ENCODE results near the gene RABEP1.

The RABEP1 gene

DNA sequence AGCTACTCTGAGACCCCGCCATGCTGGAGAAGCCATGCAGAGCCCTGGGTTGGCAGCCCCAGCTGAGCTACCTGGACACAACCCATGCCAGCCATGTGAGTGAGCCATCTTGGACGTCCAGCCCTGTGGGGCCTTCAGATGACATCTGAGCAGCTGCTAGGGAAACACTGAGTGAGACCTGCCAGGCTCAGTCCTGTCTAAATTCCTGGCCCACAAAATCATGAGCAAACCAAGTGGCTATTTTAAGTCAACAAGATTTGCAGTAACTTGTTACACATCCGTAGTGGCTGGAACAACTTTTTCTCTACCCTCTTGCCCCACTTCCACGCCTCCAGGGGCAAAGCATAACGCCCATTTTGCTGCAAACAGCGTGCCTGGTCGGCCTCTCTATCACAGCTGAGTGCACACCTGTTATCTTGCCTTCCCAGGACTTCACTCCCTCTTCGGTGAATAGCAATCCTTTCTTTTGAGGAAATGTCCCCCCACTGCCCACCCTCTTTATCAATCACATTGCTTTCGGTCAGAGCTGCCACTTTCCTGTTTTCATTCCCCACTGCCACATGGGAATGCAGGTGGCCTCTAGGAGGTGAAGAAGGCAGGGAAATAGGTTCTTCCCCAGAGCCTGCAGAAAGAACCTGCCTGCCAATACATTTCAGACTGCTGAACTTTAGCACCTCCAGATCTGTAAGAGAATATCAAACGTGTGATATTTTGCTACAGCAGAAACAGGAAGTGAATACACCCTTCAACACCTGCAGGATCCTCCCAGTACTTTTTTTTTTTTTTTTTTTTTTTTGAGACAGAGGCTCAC is 40.0 kb upstream of the RABEP1 start:
- no peak for DNase-seq
- no peaks in the 10 kb centered on the region for H3K27me3 ChIP-seq
- H3K9me3 ChIP-seq = no peaks in the 10 kb centered on the region
- H3K4me1 ChIP-seq = no peaks in the 10 kb centered on the region
- TF ChIP-seq, protein P1, sequence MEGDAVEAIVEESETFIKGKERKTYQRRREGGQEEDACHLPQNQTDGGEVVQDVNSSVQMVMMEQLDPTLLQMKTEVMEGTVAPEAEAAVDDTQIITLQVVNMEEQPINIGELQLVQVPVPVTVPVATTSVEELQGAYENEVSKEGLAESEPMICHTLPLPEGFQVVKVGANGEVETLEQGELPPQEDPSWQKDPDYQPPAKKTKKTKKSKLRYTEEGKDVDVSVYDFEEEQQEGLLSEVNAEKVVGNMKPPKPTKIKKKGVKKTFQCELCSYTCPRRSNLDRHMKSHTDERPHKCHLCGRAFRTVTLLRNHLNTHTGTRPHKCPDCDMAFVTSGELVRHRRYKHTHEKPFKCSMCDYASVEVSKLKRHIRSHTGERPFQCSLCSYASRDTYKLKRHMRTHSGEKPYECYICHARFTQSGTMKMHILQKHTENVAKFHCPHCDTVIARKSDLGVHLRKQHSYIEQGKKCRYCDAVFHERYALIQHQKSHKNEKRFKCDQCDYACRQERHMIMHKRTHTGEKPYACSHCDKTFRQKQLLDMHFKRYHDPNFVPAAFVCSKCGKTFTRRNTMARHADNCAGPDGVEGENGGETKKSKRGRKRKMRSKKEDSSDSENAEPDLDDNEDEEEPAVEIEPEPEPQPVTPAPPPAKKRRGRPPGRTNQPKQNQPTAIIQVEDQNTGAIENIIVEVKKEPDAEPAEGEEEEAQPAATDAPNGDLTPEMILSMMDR (IDR thresholded peaks at IDR 0.05; ENCODE audit: low read depth, low read length) = no peak
- no peak overlapping the region for H3K4me3 ChIP-seq (ENCODE audit: low read depth, low read length)
- H3K36me3 ChIP-seq = no peaks in the 10 kb centered on the region

DNA sequence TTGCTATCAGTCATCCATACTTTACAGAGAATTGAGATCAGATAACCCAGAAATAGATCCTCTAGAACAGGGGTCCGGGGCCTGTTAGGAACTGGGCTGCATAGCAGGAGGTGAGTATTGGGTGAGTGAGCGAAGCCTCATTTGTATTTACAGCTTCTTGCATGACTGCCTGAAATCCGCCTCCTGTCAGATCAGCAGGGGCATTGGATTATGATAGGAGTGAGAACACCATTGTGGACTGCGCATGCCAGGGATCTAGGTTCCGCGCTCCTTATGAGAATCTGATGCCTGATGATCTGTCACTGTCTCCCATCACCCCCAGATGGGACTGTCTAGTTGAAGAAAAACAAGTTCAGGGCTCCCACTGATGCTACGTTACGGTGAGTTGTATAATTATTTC is 34.5 kb upstream of the RABEP1 start:
- H3K4me1 ChIP-seq = no peaks in the 10 kb centered on the region
- H3K9me3 ChIP-seq = no peaks in the 10 kb centered on the region
- no peaks in the 10 kb centered on the region for H3K27me3 ChIP-seq
- no peak for DNase-seq
- no peak overlapping the region for H3K4me3 ChIP-seq (ENCODE audit: low read depth, low read length)
- TF ChIP-seq, protein P1 (IDR thresholded peaks at IDR 0.05; ENCODE audit: low read depth, low read length) = no peak
- no peaks in the 10 kb centered on the region for H3K36me3 ChIP-seq

DNA sequence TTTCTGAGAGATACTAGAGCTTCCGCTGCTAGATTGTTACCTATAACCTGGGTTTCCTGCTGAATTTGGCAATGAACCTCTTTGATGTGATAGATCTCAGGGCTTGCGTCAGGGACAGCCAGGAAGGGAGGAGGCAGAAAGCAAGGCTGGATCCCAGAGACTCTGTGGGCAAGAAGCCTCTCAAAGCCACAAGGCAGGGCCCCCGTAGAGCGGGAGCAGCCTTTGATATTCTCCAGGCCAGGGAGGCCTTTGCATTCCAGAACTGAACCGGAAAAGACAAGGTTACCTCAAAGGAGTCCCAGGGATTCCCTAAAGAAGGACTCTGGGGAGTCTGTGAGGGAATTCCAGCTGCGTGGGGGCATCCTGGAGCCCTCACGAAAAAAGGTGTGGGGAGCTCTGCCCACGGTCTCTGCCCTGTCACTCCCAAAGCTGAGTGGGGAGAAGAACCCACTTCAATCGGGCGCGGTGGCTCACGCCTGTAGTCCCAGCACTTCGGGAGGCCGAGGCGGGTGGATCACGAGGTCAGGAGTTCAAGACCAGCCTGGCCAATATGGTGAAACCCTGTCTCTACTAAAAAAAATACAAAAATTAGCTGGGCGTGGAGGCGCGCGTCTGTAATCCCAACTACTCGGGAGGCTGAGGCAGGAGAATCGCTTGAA is 33.1 kb upstream of the RABEP1 start:
- TF ChIP-seq, protein P1 (IDR thresholded peaks at IDR 0.05; ENCODE audit: low read depth, low read length) = no peak
- Histone ChIP-seq H3K27me3 (no peaks in the 10 kb centered on the region), H3K36me3 (no peaks in the 10 kb centered on the region), H3K4me1 (no peaks in the 10 kb centered on the region), H3K9me3 (no peaks in the 10 kb centered on the region), H3K4me3 (ENCODE audit: low read depth, low read length) (no peak overlapping the region)
- no peak for DNase-seq

DNA sequence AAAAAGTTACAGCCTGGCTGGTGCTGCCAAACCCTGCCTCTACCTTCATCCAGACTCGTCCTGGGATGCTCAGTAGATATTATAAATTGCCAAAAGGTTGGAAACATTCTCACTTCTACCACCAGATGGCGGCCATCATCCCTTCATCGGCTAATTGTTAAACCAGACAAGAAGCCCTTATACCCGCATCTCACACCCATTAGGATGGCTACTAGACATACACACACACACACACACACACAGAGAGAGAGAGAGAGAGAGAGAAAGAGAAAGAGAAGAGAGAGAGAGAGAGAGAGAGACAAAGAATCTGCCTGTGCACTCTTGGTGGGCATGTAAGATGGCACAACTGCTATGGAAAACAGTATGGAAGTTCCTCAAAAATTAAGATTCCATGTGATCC is 32.5 kb upstream of the RABEP1 start:
- H3K27me3 ChIP-seq = no peaks in the 10 kb centered on the region
- TF ChIP-seq, protein P1 (IDR thresholded peaks at IDR 0.05; ENCODE audit: low read depth, low read length) = peak; percentile 58
- H3K36me3 ChIP-seq = no peaks in the 10 kb centered on the region
- no peak overlapping the region for H3K4me3 ChIP-seq (ENCODE audit: low read depth, low read length)
- DNase-seq = peak; percentile 44
- H3K4me1 ChIP-seq = no peaks in the 10 kb centered on the region
- no peaks in the 10 kb centered on the region for H3K9me3 ChIP-seq

DNA sequence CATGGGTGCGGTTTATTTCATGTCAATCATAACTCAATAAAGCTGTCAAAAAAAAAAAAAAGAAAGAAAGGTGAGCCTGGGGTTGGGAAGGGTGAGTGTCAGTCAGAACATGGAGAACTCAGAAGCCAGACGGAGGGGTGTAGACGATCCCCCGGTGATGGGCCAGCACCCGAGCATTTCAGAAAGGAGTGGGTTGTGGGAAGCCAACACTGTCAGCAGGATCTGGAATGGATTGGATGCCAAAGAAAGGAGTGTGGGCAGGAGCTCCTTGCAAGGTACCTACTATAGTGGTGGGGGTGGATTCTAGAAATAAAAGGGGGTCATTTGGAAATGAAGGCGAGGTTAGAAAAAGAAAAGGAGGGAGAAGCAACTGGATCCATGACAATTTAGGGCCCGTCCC is 27.7 kb upstream of the RABEP1 start:
- H3K27me3 ChIP-seq = no peaks in the 10 kb centered on the region
- TF ChIP-seq, protein P1 (IDR thresholded peaks at IDR 0.05; ENCODE audit: low read depth, low read length) = no peak
- H3K36me3 ChIP-seq = no peaks in the 10 kb centered on the region
- no peaks in the 10 kb centered on the region for H3K9me3 ChIP-seq
- H3K4me1 ChIP-seq = no peaks in the 10 kb centered on the region
- DNase-seq = no peak
- H3K4me3 ChIP-seq (ENCODE audit: low read depth, low read length) = no peak overlapping the region
